GM18909 (cell line): ENCODE results near the gene TMEM203.

Source experiments
- ATAC-seq: cut with Tn5 transposase; IDR thresholded peaks from one replicate; pipeline ENCODE4 v1.9.1; 2021; ENCODE audit warnings: mild to moderate bottlenecking; ENCODE audit not compliant: unreplicated experiment, poor library complexity

Gene TMEM203

DNA sequence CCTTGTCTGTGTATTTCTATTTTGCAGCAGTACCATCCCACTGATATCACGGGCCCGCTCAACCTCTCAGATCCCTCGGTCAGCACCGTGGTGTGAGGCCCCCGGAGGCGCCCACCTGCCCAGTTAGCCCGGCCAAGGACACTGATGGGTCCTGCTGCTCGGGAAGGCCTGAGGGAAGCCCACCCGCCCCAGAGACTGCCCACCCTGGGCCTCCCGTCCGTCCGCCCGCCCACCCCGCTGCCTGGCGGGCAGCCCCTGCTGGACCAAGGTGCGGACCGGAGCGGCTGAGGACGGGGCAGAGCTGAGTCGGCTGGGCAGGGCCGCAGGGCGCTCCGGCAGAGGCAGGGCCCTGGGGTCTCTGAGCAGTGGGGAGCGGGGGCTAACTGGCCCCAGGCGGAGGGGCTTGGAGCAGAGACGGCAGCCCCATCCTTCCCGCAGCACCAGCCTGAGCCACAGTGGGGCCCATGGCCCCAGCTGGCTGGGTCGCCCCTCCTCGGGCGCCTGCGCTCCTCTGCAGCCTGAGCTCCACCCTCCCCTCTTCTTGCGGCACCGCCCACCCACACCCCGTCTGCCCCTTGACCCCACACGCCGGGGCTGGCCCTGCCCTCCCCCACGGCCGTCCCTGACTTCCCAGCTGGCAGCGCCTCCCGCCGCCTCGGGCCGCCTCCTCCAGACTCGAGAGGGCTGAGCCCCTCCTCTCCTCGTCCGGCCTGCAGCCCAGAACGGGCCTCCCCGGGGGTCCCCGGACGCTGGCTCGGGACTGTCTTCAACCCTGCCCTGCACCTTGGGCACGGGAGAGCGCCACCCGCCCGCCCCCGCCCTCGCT lies 37.5 kb downstream of the TMEM203 start:
- ATAC-seq = no peak

DNA sequence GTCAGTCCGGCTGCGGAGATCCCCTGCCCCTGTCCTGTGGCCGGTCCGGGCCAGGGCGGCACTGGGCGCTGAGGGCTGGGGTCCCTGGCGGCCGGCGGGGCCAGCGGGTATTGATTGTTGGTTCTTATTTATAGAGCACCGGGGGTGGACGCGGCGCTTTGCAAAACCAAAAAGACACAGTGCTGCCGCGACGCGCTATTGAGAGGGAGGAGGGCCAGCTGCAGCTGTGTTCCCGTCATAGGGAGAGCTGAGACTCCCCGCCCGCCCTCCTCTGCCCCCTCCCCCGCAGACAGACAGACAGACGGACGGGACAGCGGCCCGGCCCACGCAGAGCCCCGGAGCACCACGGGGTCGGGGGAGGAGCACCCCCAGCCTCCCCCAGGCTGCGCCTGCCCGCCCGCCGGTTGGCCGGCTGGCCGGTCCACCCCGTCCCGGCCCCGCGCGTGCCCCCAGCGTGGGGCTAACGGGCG lies 38.1 kb downstream of the TMEM203 start:
- no peak for ATAC-seq

DNA sequence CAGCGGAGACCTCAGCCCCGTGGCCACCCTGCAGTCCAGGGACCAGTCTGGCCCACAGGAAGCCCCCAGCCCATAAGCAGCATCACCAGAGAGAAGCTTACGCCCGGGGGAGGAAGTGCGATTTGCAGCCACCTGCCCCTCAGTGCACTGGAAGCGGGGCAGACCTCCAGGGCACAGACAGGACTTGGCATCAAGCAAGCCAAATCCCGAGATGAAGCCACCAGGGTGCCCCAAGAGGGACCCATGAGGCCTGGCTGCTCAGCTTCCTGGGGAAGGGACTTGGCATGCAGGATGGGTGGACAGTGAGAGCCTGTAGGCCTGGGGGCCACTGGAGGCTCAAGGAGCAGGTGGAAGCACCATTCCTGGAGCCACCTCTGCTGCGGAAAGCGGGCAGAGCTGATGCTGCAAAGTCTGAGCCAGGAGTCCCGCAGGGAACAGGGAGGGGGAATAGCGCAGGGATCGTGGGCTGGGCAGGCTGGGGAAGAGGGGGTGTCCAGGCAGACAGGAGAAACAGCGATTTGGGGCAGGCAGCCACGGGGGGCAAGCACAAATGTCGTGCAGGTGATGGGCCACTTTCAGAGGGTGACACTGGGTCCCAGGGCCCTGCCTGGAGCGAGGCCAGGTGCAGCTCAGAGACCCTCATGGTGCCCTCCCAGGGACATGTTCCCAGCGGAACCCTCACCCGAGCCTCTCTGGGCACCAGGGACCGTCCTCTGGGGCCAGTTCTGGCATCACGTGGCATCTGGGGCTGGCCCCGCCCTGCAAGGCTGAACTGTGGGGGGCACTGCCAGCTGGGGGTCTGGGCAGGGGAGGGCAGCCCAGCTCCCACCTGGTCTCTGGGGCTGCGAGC lies 38.8 kb downstream of the TMEM203 start:
- no peak for ATAC-seq

DNA sequence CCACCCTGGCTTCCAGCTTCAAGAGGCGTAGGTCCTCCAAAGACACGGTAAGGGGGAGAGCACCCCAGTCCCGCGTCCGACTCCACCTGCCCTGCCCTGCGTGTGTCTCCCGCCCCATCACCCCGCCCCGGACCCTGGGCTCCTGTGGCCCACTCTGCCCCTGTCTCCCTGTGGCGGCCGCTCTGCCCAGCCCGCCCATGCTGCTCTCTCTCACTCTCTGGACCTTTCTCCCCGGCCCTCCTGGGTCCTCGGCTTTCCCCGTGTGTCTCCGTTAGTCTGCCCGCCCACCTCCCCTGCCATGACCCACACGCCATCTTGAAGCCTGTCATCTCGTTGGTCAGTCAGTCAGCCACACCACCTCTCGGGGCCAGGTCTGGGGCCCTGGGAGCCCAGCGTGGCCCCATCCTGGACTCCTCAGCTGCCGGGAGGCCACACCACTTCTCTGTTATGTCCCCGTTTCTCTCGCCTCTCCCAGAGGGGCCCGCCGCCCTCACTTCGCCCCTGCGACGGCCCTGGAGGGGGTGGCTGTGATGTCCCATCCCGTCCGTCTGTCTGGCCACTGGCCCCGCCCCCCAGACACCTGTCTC lies 40.1 kb downstream of the TMEM203 start:
- ATAC-seq = no peak

DNA sequence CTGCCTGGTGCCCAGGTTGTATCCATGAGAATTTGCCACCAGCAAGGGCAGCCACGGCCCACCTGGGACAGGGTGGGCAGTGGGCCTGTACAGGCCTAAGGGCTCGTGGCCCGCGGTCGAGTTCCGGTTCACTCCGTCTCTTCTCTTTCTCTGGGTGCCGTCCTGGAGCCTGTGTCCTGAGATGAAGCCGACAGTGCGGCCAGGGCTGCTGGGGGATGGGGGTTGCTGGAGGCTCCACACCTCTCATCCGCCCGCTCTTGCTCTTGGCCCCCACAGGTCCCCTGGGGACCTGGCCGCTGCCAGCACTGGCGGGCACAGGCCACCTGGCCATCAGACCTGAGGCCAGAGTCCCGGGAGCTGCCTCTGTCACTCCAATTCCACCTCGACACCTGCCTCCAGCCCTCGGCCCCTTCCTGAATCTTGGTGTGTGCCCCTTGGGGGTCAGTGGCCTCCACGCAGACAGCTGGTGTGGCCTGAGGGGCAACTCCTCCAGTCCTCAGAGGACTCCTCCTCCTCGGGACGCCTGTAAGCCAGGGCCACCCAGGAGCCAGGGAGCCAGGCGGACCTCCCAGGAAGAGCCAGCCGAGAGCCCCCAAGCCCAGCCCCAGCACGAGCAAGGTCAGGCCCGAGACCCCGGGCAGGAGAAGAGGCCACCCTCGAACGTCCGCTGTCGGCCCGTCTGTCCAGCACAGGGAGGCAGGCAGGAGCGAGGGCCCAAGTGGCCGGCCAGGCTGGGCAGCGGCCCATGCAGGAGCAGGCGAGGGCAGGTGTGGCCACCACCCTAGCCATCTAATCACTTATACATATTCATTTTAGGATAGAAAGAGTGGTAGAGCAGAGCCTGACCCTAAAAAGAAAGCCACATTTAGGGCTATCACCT lies 40.8 kb downstream of the TMEM203 start:
- ATAC-seq = no peak

DNA sequence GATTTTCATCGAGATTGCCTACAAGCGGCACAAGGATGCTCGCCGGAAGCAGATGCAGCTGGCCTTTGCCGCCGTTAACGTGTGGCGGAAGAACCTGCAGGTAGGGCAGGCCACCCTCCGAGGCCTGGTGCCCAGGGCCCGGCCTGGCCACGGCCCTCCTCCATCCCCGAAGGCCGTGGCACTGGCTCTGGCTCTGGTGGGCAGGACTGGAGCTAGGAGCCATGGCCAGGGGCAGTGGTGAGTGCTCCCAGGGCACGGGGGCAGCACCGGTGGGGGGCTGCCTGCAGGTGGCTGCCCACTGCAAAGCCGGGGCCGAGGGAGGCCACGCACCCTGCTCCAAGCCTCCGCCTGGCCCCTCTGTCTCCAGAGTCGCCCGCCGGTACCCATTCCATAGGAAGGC lies 41.6 kb downstream of the TMEM203 start:
- ATAC-seq = no peak

DNA sequence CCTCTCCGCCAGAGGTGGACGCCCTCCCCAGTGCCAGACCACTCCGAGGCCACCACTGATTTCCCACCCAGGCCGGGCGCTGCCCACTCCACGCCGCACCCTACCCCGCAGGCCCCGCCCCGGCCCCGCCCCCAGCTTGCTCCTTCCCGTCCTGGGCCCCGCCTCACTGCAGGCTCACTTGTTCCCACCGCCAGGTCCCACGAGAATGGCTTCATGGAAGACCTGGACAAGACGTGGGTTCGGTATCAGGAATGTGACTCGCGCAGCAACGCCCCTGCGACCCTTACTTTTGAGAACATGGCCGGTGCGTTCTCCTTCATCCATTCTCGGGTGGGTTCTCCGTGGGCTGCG lies 42.1 kb downstream of the TMEM203 start:
- ATAC-seq = no peak

DNA sequence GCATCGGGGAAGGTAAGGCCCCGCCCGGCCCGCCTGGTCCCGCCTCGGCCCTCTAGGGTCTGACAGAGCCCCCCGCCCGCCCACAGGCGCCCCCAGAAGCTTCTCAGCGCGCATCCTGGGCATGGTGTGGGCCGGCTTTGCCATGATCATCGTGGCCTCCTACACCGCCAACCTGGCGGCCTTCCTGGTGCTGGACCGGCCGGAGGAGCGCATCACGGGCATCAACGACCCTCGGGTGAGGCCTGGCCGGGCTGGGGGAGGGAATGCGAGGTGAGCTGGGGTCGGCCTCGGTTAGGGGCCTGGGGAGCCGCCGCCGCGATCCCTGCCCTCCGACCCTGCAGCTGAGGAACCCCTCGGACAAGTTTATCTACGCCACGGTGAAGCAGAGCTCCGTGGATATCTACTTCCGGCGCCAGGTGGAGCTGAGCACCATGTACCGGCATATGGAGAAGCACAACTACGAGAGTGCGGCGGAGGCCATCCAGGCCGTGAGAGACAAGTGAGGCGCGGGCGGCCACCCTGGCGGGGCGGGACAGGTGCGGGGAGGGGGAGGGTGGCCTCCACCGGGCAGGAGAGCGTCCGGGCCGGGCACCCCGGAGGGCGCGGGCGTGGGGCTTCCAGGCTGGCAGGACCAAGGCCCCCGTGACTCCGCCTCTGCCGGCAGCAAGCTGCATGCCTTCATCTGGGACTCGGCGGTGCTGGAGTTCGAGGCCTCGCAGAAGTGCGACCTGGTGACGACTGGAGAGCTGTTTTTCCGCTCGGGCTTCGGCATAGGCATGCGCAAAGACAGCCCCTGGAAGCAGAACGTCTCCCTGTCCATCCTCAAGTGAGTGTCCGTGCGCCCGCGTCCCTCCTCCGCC lies 42.7 kb downstream of the TMEM203 start:
- no peak for ATAC-seq

DNA sequence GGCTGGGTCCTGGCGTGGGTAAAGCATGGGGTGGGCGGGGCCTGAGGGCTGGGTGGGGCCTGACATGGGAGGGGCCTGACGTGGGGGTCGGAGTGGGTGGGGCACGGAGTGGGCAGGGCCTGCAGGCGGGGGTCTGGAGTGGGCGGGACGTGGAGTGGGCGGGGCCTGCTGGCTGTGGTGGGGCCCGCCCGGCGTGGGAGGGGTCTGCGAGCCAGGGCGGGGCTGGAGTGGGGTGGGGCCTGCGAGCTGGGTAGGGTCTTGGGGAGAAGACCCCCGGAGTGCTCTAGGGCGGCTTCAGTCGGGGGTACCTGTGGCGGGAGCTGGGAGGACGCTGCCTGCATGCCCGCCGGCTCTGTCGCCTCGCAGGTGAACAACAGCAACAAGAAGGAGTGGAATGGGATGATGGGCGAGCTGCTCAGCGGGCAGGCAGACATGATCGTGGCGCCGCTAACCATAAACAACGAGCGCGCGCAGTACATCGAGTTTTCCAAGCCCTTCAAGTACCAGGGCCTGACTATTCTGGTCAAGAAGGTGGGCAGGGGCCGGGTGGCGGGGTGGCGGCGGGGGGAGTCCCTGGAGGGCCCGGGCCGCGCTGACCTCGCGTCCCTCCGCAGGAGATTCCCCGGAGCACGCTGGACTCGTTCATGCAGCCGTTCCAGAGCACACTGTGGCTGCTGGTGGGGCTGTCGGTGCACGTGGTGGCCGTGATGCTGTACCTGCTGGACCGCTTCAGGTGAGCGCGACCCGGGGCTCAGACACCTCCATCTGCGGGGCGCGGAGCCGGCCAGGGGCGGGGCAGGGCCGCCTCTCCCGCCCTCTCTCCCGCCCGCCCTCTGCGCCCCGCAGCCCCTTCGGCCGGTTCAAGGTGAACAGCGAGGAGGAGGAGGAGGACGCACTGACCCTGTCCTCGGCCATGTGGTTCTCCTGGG lies 43.6 kb downstream of the TMEM203 start:
- ATAC-seq = no peak

DNA sequence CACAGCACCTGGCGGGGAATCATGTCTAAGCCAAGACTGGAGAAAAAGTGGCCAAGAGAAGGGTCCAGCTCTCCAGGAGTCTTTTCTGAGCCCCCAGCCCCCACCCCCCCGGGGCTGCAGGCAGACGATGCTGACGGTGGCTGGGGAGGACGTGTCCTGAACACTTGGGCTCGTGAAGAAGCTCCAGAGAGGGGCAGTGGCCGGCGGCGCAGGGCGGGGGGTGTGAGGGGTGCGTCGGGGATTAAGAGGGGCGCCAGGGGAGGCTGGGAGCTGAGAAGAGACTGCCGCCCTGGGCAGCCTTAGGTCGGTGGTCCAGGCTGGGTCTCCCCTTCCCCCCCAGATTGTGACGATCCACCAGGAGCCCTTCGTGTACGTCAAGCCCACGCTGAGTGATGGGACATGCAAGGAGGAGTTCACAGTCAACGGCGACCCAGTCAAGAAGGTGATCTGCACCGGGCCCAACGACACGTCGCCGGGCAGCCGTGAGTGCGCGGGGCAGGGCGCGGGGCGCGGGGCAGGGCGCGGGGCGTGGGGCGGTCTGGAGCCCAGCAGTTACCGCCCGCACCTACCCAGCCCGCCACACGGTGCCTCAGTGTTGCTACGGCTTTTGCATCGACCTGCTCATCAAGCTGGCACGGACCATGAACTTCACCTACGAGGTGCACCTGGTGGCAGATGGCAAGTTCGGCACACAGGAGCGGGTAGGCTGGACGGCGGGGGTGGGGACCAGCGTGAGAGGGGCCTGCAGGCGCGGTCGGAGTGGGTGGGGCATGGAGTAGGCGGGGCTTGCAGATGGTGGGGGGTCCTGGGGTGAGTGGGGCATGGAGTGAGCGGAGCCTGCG lies 44.5 kb downstream of the TMEM203 start:
- ATAC-seq = no peak

DNA sequence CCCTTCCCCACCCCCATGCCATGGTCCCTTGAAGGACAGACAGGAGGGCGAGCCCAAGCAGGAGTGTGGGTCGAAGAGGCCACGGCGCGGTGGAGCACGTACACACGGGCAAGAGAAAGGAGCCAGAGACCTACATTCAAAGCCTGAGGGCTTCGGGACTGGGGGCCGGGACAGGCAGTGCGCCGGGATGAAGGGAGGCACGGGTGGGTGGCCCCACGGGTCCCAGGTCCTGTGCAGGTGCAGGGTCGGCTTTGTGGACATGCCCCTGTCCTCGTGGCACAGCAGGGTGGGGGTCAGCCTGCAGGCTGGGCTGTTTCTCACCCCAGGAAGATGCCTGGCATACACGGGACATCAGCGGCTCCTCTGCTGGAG lies 45.4 kb downstream of the TMEM203 start:
- ATAC-seq = no peak

DNA sequence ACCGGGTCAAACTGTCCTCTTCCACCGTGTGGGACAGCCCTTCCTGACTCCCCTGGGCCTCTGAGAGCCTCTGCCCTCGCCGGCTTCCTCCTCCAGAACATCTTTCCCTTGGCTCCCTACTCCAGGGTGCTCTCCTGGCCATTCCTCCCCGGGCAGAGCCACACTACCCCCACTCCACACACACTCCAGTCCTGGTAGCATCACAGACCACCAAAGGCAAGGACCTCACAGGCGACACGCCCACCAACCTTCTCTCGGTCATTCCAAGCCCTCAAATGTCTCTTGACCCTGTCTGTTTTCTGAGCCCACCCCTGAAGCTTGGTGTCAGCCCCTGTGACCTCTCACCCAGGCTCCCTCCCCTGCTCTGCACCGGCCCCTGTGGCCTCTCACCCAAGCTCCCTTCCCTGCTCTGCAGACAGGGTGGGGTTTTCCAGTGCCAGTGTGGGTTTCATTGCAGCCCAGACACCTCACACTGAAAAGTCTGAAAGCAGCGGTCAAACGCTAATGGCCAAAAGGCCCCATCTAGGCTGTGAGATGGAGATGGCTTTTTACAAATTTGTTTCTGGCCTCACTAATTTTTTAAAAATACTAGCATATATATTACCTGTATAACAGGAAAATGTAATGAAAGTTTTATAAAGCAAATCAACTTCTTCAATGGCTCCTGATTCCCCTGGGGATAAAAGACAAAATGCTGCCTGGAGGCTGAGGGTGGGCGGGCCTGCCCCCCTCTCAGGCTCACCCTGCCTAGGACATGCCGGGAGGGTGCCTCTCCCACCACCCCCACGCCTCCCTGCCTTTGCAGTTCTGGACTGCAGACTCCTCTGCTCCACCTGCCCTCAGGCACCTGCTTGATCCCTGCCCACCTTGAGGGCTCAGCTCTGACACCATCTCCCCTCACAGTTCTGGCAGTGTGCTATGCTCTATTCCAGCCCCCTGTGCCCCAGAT lies 46.1 kb downstream of the TMEM203 start:
- no peak for ATAC-seq

DNA sequence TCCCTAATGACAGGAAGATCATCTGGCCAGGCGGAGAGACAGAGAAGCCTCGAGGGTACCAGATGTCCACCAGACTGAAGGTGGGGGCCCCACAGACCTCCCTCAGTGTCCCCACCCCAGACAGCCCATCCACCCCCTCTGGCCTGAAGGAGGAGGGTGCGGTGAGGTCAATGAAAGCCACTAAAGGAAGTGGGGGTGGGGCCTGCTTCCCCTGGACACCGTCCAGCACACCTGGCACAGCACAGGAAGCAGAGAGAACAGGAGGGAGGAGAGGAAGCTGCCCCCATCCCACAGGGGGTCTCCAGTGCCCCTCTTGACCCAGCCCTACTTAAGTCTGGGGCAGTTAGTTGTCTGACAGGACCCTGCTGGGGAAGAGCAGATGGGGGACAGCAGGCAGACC lies 46.8 kb downstream of the TMEM203 start:
- no peak for ATAC-seq

DNA sequence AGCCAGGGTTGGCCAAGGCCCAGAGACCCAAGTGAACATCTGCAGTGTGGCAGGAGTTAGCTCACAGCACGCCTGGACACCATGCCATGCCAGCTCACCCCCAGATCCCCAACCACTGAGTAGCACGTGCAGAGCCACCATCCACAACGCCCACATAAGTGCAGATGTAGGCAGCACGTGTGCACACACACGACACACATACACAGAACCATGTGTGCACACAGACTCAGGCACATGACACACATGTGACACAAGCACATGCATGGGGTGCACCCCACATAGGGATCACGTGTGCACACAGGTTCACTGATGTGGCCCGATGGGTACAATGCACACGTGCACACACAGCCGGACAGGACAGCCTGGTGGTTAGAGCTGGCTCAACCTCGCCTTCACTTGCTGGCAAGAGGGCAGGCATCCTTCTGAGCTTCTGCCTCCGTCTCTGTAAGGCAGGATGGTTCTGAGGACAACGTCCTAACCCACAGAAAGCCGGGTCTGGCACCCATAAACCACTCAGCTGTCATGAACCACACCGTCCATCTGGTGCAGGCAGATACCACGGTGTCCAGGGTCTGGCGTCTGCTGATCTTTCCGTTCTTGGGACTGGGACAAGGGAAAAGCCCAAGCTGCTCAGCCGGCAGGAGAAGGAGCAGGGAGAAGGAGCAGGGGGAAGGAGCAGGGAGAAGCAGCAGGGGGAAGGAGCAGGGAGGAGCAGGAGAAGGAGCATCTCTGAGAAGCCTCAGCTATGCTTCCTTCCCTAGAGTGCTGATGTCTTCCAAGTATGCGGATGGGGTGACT lies 47.6 kb downstream of the TMEM203 start:
- ATAC-seq = no peak

DNA sequence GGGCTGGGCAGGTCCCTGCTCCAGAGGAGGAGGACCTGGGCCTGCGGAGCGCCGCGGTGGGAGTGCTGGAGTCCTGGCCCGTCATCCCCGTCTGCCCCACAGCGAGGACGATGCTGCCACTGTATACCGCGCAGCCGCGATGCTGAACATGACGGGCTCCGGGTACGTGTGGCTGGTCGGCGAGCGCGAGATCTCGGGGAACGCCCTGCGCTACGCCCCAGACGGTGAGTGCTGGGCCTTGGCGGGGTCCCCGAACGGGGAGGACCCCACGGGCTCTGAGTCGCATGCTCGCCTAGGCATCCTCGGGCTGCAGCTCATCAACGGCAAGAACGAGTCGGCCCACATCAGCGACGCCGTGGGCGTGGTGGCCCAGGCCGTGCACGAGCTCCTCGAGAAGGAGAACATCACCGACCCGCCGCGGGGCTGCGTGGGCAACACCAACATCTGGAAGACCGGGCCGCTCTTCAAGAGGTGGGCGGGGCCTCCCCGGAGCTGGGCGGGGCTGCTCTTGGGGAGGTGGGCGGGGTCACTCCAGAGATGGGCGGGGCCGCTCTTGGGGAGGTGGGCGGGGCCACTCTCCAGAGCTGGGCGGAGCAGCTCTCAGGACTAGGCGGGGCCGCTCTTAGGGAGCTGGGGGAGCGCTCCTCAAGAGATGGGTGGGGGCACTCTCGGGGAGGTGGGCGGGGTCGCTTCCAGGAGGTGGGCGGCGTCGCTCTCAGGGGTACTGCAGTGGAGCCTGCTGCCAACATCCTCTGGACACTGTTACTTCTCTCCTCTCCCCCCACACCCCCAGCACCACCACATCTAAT lies 48.7 kb downstream of the TMEM203 start:
- no peak for ATAC-seq
